ENCODE data around the gene PRPF6.

The PRPF6 gene

GRCh38 chr20:64079273-64080012, 98.5 kb downstream of the PRPF6 start, which contains the start of gene RGS19:
Gene RGS19, minus strand, starts transcription at chr20:64079518. Its CDS starts 2,632 bp downstream, at chr20:64076886.
- Histone ChIP-seq H3K4me1 (ENCODE audit: control extremely low read depth in 1 of 4, control insufficient read depth in 4 of 4, insufficient read depth in 4 of 4, low read length in 3 of 4) (peaks cover 0 to 90% (median 83%) of the 10 kb centered on the region in 4 experiments), H3K36me3 (ENCODE audit: control insufficient read depth in 4 of 4, insufficient read depth in 4 of 4, low read length in 3 of 4) (peaks cover 0 to 19% (median 8%) of the 10 kb centered on the region in 4 experiments), H3K4me3 (ENCODE audit: control insufficient read depth in 1 of 7, extremely low read depth in 1 of 7, insufficient read depth in 4 of 7, low read depth in 2 of 7, low read length in 6 of 7) (peak within 1 kb of the TSS; percentile 58 to 92 (median 79)), H3K27me3 (replicated peaks in 2 of 5; ENCODE audit: control insufficient read depth in 4 of 5, insufficient read depth in 5 of 5, low read length in 4 of 5) (no peaks in the 10 kb centered on the region), H3K27ac (ENCODE audit: insufficient read depth in 1 of 2, low read depth in 1 of 2, low read length in 2 of 2, poor library complexity in 1 of 2, severe bottlenecking in 2 of 2) (peak within 1 kb of the TSS; percentile 33 to 81), H3K9me3 (ENCODE audit: control extremely low read depth in 1 of 5, control insufficient read depth in 4 of 5, insufficient read depth in 2 of 5, low read depth in 1 of 5, low read length in 4 of 5) (no peaks in the 10 kb centered on the region)
- DNase-seq: peak; percentile 86 to 95 (median 95)
- 0% methylated on average over 48 of the region's 73 CpGs for WGBS (ENCODE audit: insufficient coverage)
- ChIA-PET POLR2A (interaction anchor here (0.8 to 1.6 kb wide), 6 partner anchors 10 to 41 kb away, joined by 3 to 5 read pairs (median 3); partner anchors contain the start of gene TCEA2), CTCF (interaction anchor here (0.8 to 19.6 kb wide), 9 partner anchors 10 to 99 kb away, joined by 3 to 178 read pairs (median 5); partner anchors contain the start of genes NPBWR2 and PRPF6)

GRCh38 chr20:64080013-64080812, 99.3 kb downstream of the PRPF6 start, which contains the start of gene OPRL1:
Gene OPRL1, plus strand, starts transcription at chr20:64080082. Its CDS starts 12,639 bp downstream, at chr20:64092721.
- Histone ChIP-seq H3K4me3 (ENCODE audit: control insufficient read depth in 1 of 7, extremely low read depth in 1 of 7, insufficient read depth in 4 of 7, low read depth in 2 of 7, low read length in 6 of 7) (peak within 1 kb of the TSS; percentile 58 to 92 (median 79)), H3K27me3 (replicated peaks in 2 of 5; ENCODE audit: control insufficient read depth in 4 of 5, insufficient read depth in 5 of 5, low read length in 4 of 5) (no peaks in the 10 kb centered on the region), H3K27ac (ENCODE audit: insufficient read depth in 1 of 2, low read depth in 1 of 2, low read length in 2 of 2, poor library complexity in 1 of 2, severe bottlenecking in 2 of 2) (peak within 1 kb of the TSS; percentile 33 to 81), H3K9me3 (ENCODE audit: control extremely low read depth in 1 of 5, control insufficient read depth in 4 of 5, insufficient read depth in 2 of 5, low read depth in 1 of 5, low read length in 4 of 5) (no peaks in the 10 kb centered on the region), H3K36me3 (ENCODE audit: control insufficient read depth in 4 of 4, insufficient read depth in 4 of 4, low read length in 3 of 4) (peaks cover 0 to 11% (median 3%) of the 10 kb centered on the region in 4 experiments), H3K4me1 (ENCODE audit: control extremely low read depth in 1 of 4, control insufficient read depth in 4 of 4, insufficient read depth in 4 of 4, low read length in 3 of 4) (peaks cover 0 to 89% (median 82%) of the 10 kb centered on the region in 4 experiments)
- CTCF ChIA-PET: interaction anchor here (0.7 to 19.6 kb wide), 7 partner anchors 11 to 100 kb away, joined by 4 to 178 read pairs (median 12); partner anchors contain the start of genes NPBWR2 and PRPF6
- POLR2A ChIA-PET: interaction anchor here (0.8 to 1.6 kb wide), 5 partner anchors 11 to 42 kb away, joined by 3 to 5 read pairs (median 3); partner anchors contain the start of gene TCEA2
- DNase-seq: peak in 2 of 3 donors; percentile 45 to 58
- WGBS (ENCODE audit: insufficient coverage): 3% methylated on average over 36 of the region's 62 CpGs

GRCh38 chr20:64080813-64081623, 100.1 kb downstream of the PRPF6 start:
- Histone ChIP-seq H3K4me3 (ENCODE audit: control insufficient read depth in 1 of 7, extremely low read depth in 1 of 7, insufficient read depth in 4 of 7, low read depth in 2 of 7, low read length in 6 of 7) (peak overlapping the region in 6 of 7 experiments; percentile 59 to 83 (median 78)), H3K36me3 (ENCODE audit: control insufficient read depth in 4 of 4, insufficient read depth in 4 of 4, low read length in 3 of 4) (peaks cover 0 to 5% (median 0%) of the 10 kb centered on the region in 4 experiments), H3K9me3 (ENCODE audit: control extremely low read depth in 1 of 5, control insufficient read depth in 4 of 5, insufficient read depth in 2 of 5, low read depth in 1 of 5, low read length in 4 of 5) (no peaks in the 10 kb centered on the region), H3K27ac (ENCODE audit: insufficient read depth in 1 of 2, low read depth in 1 of 2, low read length in 2 of 2, poor library complexity in 1 of 2, severe bottlenecking in 2 of 2) (no peak overlapping the region), H3K27me3 (replicated peaks in 2 of 5; ENCODE audit: control insufficient read depth in 4 of 5, insufficient read depth in 5 of 5, low read length in 4 of 5) (no peaks in the 10 kb centered on the region), H3K4me1 (ENCODE audit: control extremely low read depth in 1 of 4, control insufficient read depth in 4 of 4, insufficient read depth in 4 of 4, low read length in 3 of 4) (peaks cover 0 to 83% (median 76%) of the 10 kb centered on the region in 4 experiments)
- WGBS (ENCODE audit: insufficient coverage): 56% methylated on average over 11 of the region's 17 CpGs
- CTCF ChIA-PET: interaction anchor here (1.0 to 19.6 kb wide), 10 partner anchors 12 to 100 kb away, joined by 3 to 178 read pairs (median 11); partner anchors contain the start of genes NPBWR2, PRPF6 and TCEA2
- no peak for DNase-seq
- POLR2A ChIA-PET: interaction anchor here (1.1 to 1.6 kb wide), 2 partner anchors 11 to 17 kb away, joined by 3 to 5 read pairs; no protein-coding TSS in a partner anchor

- ChIA-PET CTCF (interaction anchor here (1.0 to 19.6 kb wide), 11 partner anchors 10 to 101 kb away, joined by 3 to 178 read pairs (median 12); partner anchors contain the start of genes NPBWR2, PRPF6 and TCEA2), POLR2A (interaction anchor here (1.1 kb wide), 1 partner anchor 17 kb away, joined by 3 read pairs; no protein-coding TSS in a partner anchor)
- Histone ChIP-seq H3K4me1 (ENCODE audit: control extremely low read depth in 1 of 4, control insufficient read depth in 4 of 4, insufficient read depth in 4 of 4, low read length in 3 of 4) (peaks cover 0 to 77% (median 70%) of the 10 kb centered on the region in 4 experiments), H3K27me3 (replicated peaks in 2 of 5; ENCODE audit: control insufficient read depth in 4 of 5, insufficient read depth in 5 of 5, low read length in 4 of 5) (no peaks in the 10 kb centered on the region), H3K4me3 (ENCODE audit: control insufficient read depth in 1 of 7, extremely low read depth in 1 of 7, insufficient read depth in 4 of 7, low read depth in 2 of 7, low read length in 6 of 7) (peak overlapping the region in 4 of 7 experiments; percentile 63 to 83 (median 71)), H3K27ac (ENCODE audit: insufficient read depth in 1 of 2, low read depth in 1 of 2, low read length in 2 of 2, poor library complexity in 1 of 2, severe bottlenecking in 2 of 2) (no peak overlapping the region), H3K9me3 (ENCODE audit: control extremely low read depth in 1 of 5, control insufficient read depth in 4 of 5, insufficient read depth in 2 of 5, low read depth in 1 of 5, low read length in 4 of 5) (peaks cover 0 to under 1% (median 0%) of the 10 kb centered on the region in 5 experiments), H3K36me3 (ENCODE audit: control insufficient read depth in 4 of 4, insufficient read depth in 4 of 4, low read length in 3 of 4) (no peaks in the 10 kb centered on the region)
- 90% methylated on average over 5 of the region's 6 CpGs for WGBS (ENCODE audit: insufficient coverage)
- DNase-seq: no peak
Measured at GRCh38 chr20:64081624-64081964, 100.7 kb downstream of the PRPF6 start.

GRCh38 chr20:64082126-64082731, 101.3 kb downstream of the PRPF6 start:
- H3K27ac ChIP-seq (ENCODE audit: insufficient read depth in 1 of 2, low read depth in 1 of 2, low read length in 2 of 2, poor library complexity in 1 of 2, severe bottlenecking in 2 of 2): peak overlapping the region in 1 of 2 experiments; percentile 25
- peaks cover 0 to 71% (median 64%) of the 10 kb centered on the region in 4 experiments for H3K4me1 ChIP-seq (ENCODE audit: control extremely low read depth in 1 of 4, control insufficient read depth in 4 of 4, insufficient read depth in 4 of 4, low read length in 3 of 4)
- 0% methylated on average over 8 of the region's 13 CpGs for WGBS (ENCODE audit: insufficient coverage)

More at GRCh38 chr20:64082126-64082731, 101.3 kb downstream of the PRPF6 start:
- Histone ChIP-seq H3K36me3 (ENCODE audit: control insufficient read depth in 4 of 4, insufficient read depth in 4 of 4, low read length in 3 of 4) (peaks cover 0 to 2% (median 0%) of the 10 kb centered on the region in 4 experiments), H3K4me3 (ENCODE audit: control insufficient read depth in 1 of 7, extremely low read depth in 1 of 7, insufficient read depth in 4 of 7, low read depth in 2 of 7, low read length in 6 of 7) (peak overlapping the region in 5 of 7 experiments; percentile 43 to 83 (median 68)), H3K27me3 (replicated peaks in 2 of 5; ENCODE audit: control insufficient read depth in 4 of 5, insufficient read depth in 5 of 5, low read length in 4 of 5) (no peaks in the 10 kb centered on the region), H3K9me3 (ENCODE audit: control extremely low read depth in 1 of 5, control insufficient read depth in 4 of 5, insufficient read depth in 2 of 5, low read depth in 1 of 5, low read length in 4 of 5) (peaks cover 0 to 4% (median 0%) of the 10 kb centered on the region in 5 experiments)
- DNase-seq: peak in 2 of 3 donors; percentile 54 to 63
- CTCF ChIA-PET: interaction anchor here (0.7 to 19.6 kb wide), 13 partner anchors 11 to 102 kb away, joined by 3 to 178 read pairs (median 12); partner anchors contain the start of genes NPBWR2, PRPF6 and TCEA2
- POLR2A ChIA-PET: interaction anchor here (0.6 to 1.1 kb wide), 3 partner anchors 18 to 45 kb away, joined by 3 read pairs; no protein-coding TSS in a partner anchor

All from common myeloid progenitor, CD34-positive (primary cell).